ACC112 (cell line): ENCODE measurements around the gene MYMX.

ENCODE experiments used
- H2AFZ ChIP-seq: fragments of 200-600 bp; sonication (generic); one replicate; pipeline ENCODE4 v1.6.0; 2017; ENCODE audit warnings: antibody characterized with exemption, low read length; ENCODE audit not compliant: unreplicated experiment
- H3K27ac ChIP-seq: fragments of 200-600 bp; sonication (generic); 2 replicates; pipeline ENCODE4 v1.5.1; 2014; ENCODE audit warnings: low read depth, mild to moderate bottlenecking, antibody characterized with exemption, low read length, moderate library complexity
- H3K27me3 ChIP-seq: fragments of 200-600 bp; sonication (generic); 2 replicates; pipeline ENCODE4 v1.6.1; 2014; ENCODE audit warnings: mild to moderate bottlenecking, antibody characterized with exemption, low read length, moderate library complexity, mixed read lengths; ENCODE audit not compliant: insufficient read depth
- H3K36me3 ChIP-seq: fragments of 200-600 bp; sonication (generic); 2 replicates; pipeline ENCODE4 v1.6.1; 2016; ENCODE audit warnings: mild to moderate bottlenecking, antibody characterized with exemption, low read length, moderate library complexity, mixed read lengths; ENCODE audit not compliant: insufficient read depth
- H3K4me1 ChIP-seq: fragments of 200-600 bp; sonication (generic); one replicate; pipeline ENCODE4 v1.6.1; 2016; ENCODE audit warnings: low read length, mixed read lengths; ENCODE audit not compliant: insufficient read depth, unreplicated experiment, control insufficient read depth
- H3K4me3 ChIP-seq: fragments of 200-600 bp; sonication (generic); 2 replicates; pipeline ENCODE4 v1.5.1; 2014; ENCODE audit warnings: mild to moderate bottlenecking, low read depth, low read length
- H3K79me2 ChIP-seq: fragments of 200-600 bp; sonication (generic); one replicate; pipeline ENCODE4 v1.6.0; 2016; ENCODE audit warnings: low read length; ENCODE audit not compliant: control insufficient read depth, unreplicated experiment, insufficient read depth

Gene MYMX

DNA sequence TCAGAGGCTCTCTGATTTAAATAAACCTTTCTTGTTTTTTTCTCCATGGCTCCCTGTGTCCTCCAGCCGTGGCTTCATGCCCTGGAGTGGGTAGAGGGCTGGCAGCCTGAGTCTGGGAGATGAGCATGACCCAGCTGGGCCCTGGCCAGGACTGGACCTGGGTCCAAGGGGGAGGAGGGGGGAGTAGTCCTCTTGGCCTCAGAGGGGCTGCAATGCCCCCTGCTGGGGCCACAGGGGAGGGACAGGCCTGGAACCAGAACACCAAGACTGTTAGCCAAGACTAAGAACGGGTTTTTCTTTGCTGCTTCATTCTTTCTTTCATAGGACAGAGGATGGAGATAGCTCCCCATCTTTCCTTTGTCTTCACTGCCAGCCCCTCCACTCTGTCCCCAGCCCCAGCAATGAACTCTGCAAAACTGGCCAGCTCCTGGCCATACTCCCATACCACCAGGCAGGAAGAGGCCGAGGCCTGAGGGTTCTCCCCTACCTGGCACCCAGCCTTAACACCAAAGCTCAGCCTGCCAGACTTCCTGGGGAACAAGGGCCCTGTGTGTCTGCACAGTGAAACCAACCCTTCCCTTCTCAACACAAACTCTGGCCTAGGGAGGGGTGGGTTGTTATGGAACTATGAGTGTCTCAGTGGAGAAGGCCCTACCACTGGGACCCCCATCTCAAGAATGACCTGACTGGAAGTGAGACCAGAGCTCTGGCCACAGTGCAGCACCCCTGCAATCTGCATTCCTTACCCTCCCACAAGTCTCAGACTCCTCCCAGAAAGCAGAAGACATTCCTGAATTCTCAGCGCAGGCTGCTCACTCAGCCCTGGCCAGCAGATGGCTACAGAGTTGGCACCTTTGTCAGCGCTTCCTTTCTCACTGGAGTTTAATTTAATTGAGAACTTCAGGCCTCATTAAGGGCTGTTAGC, 17.6 kb downstream of the MYMX start:
- Histone ChIP-seq H3K27me3 (no peaks in the 10 kb centered on the region), H3K4me1 (peaks cover 40% of the 10 kb centered on the region), H3K79me2 (no peaks in the 10 kb centered on the region), H3K4me3 (peak overlapping the region; percentile 4; the same call in 1 of the 2 replicates), H2AFZ (peak overlapping the region; percentile 18), H3K27ac (peak overlapping the region; percentile 41), H3K36me3 (no peaks in the 10 kb centered on the region)

DNA sequence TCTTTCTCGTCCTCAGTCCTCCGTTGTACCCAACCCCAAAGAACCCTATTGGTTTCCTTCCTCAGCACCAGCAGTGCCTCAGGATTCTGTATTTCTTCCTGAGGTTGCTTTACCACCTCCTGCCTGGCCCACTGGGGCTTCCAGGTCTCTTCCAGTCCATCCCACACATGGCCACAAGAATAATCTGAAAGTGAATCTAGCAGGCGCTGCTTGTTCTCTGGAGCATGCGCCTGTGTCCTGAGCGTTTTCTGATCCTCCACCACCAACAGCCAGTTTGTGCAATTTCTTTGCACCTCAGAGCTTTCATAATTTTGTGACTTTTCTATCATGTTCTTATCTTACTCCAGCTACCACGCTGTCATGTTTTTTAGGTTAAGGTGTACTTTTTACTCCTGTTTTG, 18.5 kb downstream of the MYMX start:
- Histone ChIP-seq H3K4me3 (no peak overlapping the region), H3K79me2 (no peaks in the 10 kb centered on the region), H3K27ac (peak overlapping the region; percentile 41; the same call in 1 of the 2 replicates), H3K36me3 (no peaks in the 10 kb centered on the region), H2AFZ (peak overlapping the region; percentile 18), H3K4me1 (peaks cover 40% of the 10 kb centered on the region), H3K27me3 (no peaks in the 10 kb centered on the region)

DNA sequence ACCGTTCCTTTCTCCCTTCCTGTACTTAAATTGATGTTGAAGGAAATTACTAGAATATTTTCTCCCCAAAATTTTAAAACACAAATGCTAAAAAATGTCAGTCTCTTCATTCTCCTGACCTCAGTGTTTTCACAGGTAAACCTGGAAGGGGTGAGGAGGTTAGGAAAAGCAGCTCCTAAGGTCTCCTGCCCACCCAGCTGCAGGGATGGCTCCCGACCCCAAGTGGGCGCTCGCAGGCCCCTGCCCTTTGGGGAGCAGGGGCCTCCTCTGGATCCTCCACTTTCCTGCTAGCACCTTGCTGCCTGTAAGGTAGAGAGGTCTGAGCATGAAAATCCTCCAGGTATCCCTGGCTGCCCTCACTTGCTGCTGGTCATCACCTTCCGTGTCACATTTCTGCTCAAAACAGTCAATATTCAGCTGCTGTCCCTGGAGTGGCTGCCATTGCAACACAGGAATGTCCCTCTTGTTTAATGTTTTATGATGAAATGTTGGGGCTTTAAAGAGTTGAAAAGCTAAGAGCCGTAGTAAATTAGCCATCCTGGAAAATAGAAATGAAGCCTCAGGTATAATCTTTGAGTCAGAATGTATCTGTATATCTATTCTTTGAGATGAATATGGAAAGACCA, 19.3 kb downstream of the MYMX start:
- no peaks in the 10 kb centered on the region for H3K27me3 ChIP-seq
- no peak overlapping the region for H2AFZ ChIP-seq
- no peak overlapping the region for H3K4me3 ChIP-seq
- H3K27ac ChIP-seq: no peak overlapping the region
- no peaks in the 10 kb centered on the region for H3K36me3 ChIP-seq
- H3K79me2 ChIP-seq: no peaks in the 10 kb centered on the region
- peaks cover 40% of the 10 kb centered on the region for H3K4me1 ChIP-seq

DNA sequence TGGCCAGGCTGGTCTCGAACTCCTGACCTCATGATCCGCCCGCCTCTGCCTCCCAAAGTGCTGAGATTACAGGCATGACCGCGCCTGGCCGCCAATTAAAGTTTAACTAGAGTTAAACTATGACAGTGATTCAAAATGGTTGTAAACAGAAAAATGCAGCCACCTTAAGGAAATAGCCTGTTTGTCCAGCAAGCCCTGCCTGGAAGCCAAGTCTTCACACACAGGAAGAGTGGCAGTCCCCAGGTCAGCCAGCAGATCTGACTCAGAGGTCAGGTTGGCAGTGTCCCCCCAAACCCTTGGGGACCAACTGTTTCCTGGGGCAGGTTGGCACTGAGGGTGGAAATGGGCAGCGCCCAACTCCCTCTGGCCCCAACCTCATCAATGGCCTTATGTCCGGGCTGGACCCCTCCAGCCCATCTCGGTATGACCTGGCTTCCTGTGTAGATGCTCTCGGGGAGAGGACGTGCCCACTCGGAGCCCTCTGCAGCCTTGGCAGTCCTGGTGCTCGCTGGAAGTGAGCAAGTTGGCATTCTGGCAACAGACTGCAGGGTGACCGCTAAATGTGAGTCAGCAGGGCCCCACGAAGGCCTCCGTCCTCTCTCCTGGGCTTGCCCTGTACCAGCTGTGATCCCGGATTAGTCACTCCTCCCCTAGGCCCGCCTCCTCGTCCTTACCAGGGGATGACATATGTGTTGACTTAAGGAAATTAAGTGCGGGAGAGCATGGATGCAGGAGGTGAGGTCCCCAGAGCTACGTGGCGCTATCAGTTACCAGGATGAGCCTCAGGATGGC, 20.5 kb downstream of the MYMX start:
- peak overlapping the region; percentile 75 for H3K27ac ChIP-seq
- H3K79me2 ChIP-seq: no peaks in the 10 kb centered on the region
- H3K36me3 ChIP-seq: no peaks in the 10 kb centered on the region
- peaks cover 40% of the 10 kb centered on the region for H3K4me1 ChIP-seq
- no peaks in the 10 kb centered on the region for H3K27me3 ChIP-seq
- H3K4me3 ChIP-seq: peak overlapping the region; percentile 73
- H2AFZ ChIP-seq: peak overlapping the region; percentile 73

DNA sequence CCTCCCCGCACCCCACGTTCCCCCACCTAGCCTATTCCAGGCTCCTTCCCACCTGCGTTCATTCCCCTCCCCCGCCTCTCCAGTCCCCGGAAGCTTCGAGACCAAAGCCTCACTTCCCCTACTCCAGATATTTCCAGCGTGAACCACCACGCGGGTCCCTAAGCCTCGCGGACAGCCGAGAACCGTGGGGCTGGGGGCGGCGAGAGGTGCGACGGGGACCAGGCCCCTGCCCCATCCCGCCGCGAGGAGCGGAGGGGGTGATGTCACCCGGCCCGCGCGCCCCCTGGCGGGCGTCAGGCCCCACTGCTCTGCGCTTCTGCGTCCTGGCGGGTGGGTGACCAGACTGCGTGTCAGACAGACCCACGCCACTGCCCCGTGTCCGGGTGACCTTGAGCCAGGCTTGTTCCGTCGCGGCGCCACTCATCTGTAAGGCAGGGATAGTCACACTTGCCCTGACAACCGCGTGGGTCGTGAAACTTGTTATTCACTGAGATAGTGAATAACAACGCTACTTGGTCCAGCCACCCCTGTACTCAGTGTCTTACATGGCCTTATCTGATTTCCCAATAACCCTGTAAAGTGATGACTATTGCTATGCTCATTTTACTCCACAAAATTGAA, 21.2 kb downstream of the MYMX start:
- peak overlapping the region; percentile 75 for H3K27ac ChIP-seq
- peak overlapping the region; percentile 73 for H3K4me3 ChIP-seq
- H3K36me3 ChIP-seq: no peaks in the 10 kb centered on the region
- peak overlapping the region; percentile 73 for H2AFZ ChIP-seq
- no peaks in the 10 kb centered on the region for H3K27me3 ChIP-seq
- H3K79me2 ChIP-seq: no peaks in the 10 kb centered on the region
- peaks cover 38% of the 10 kb centered on the region for H3K4me1 ChIP-seq

DNA sequence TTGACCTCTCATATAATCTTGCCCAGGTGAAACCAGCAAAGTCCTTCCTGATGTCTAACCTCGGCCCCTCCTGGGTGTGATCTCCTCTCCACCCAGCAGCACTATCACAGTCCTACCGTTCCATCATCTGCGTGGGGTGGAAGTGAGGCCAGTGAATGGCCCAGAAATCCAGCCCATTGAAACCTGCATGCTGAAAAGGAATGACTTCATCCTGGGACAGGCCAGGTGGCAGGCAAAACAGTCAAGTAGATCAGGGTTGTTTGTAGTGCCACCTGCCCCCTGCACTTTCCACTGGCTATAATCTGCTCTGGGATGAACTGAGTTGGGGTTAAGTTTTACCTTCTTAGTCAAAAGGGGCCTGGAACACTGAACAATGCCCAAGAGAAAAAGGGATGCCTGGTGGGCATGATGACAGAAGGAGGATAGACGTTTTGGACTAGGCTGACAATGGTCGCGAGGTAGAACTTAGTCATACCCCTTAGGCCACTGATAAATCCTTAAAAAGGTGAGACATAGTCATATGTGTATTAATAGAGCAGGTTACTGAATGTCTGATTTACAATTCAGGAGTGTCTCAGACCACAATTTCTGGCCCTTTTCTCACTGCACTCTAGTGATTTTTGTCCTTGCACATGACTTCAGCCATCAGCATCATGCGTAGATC, 22.1 kb downstream of the MYMX start:
- no peaks in the 10 kb centered on the region for H3K36me3 ChIP-seq
- no peaks in the 10 kb centered on the region for H3K27me3 ChIP-seq
- H3K27ac ChIP-seq: no peak overlapping the region
- H3K4me3 ChIP-seq: no peak overlapping the region
- H2AFZ ChIP-seq: no peak overlapping the region
- H3K79me2 ChIP-seq: no peaks in the 10 kb centered on the region
- H3K4me1 ChIP-seq: peaks cover 29% of the 10 kb centered on the region

DNA sequence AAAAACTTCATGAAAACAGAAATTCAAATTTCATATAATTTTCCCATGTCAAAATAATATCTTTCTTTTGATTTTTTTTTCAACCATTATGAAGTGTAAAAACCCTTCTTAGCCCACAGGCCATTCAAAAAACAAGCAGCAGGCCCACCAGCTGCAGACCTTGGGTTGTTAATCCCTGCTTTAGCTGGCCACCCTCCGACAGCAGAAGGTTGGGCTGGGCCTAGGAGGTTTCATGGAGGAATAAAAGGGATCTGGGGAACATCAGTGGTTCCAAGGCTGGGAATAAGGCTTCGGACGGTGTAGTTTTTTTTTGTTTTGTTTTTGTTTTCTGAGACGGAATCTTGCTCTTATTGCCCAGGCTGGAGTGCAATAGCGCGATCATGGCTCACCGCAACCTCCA, 26.6 kb downstream of the MYMX start:
- Histone ChIP-seq H3K79me2 (peaks cover 15% of the 10 kb centered on the region), H3K4me1 (peaks cover 8% of the 10 kb centered on the region), H3K27ac (no peak overlapping the region), H2AFZ (no peak overlapping the region), H3K4me3 (no peak overlapping the region), H3K36me3 (peaks cover 10% of the 10 kb centered on the region), H3K27me3 (no peaks in the 10 kb centered on the region)

DNA sequence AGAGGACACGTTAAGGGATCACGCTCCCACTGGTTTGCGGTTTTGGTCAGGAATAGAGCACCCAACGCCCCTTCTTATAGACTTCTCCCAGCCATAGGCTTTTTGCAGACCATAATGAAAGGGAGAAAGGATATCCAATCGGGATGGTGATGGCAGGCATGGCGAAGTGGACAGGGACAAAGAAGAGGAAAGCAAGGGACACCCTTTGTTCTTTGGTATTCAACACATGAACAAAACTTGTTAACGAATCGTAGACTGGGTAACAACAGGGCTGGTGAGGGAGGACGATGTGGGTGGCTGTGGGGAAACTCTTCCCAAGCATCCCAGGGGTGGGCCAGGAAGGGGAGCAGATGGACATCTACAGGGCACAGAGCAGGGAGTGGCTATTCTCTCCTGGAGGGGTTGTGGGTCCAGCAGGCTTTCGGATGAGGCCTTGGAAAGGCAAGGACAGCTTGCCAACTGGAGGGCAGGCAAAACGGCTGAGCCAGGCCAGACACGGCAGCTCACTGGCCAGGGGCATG, 28.7 kb downstream of the MYMX start:
- H3K27ac ChIP-seq: no peak overlapping the region
- peaks cover 36% of the 10 kb centered on the region for H3K79me2 ChIP-seq
- no peaks in the 10 kb centered on the region for H3K27me3 ChIP-seq
- H3K4me3 ChIP-seq: peak overlapping the region; percentile 95
- peaks cover 29% of the 10 kb centered on the region for H3K36me3 ChIP-seq
- H2AFZ ChIP-seq: peak overlapping the region; percentile 20
- peaks cover 24% of the 10 kb centered on the region for H3K4me1 ChIP-seq

DNA sequence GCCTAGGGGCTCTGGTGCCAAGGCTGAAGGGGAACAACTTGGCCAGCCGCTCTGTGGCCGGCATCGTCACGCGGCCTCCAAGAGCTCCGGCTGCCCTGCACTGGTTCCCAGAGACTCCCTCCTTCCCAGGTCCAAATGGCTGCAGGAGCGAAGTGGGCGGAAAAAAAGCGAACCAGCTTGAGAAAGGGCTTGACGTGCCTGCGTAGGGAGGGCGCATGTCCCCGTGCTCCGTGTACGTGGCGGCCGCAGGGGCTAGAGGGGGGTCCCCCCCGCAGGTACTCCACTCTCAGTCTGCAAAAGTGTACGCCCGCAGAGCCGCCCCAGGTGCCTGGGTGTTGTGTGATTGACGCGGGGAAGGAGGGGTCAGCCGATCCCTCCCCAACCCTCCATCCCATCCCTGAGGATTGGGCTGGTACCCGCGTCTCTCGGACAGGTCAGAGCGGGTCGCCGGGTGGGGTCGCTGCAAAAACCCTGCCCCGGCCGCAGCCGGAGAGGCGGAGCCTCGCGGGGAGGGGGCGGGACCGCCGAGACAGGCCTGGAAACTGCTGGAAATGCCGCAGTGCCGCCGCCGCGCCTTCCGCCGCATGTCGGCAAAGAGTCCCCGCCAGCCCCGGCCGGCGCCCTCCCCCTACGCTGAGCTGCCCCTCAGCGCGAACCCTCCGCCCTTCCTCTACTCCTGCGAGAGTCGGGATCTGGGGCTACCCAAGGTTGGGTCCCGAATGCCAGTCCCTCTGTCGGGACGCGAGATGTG, 29.4 kb downstream of the MYMX start:
- H3K4me1 ChIP-seq: peaks cover 31% of the 10 kb centered on the region
- H3K27me3 ChIP-seq: no peaks in the 10 kb centered on the region
- H3K36me3 ChIP-seq: peaks cover 35% of the 10 kb centered on the region
- H3K79me2 ChIP-seq: peaks cover 42% of the 10 kb centered on the region
- H3K27ac ChIP-seq: peak overlapping the region; percentile 28; the same call in 1 of the 2 replicates
- peak overlapping the region; percentile 95 for H3K4me3 ChIP-seq
- peak overlapping the region; percentile 20 for H2AFZ ChIP-seq
